CD4-positive, alpha-beta memory T cell (primary cell): ENCODE results near the gene APOH. TPM values are rescaled to one million over a fixed set of nuclear protein-coding genes. Genes with fewer than 3 reads are reported as not detected.

Experiments
- CTCF ChIA-PET: fragments of 350-600 bp; sonication (Branson Sonifier 250); formaldehyde crosslinking; loops from one replicate; lab custom pipeline; 2021; ENCODE audit warnings: inconsistent platforms; ENCODE audit not compliant: partially characterized antibody; lab: Charles Lee
- POLR2A ChIA-PET: fragments of 350-600 bp; sonication (Branson Sonifier 250); formaldehyde crosslinking; loops from one replicate; lab custom pipeline; 2021; ENCODE audit not compliant: partially characterized antibody; lab: Charles Lee
- DNase-seq, 5 donors: peaks; one replicate each; pipeline versions ENCODE4 v3.0.0 to v3.0.0-alpha.2; 2020 to 2022; ENCODE audit warnings: mixed read lengths in 1 of 5
- H3K27ac ChIP-seq: one replicate; pipeline ENCODE4 v1.7.0; 2013; ENCODE audit warnings: low read depth, low read length
- H3K27me3 ChIP-seq: 2 replicates; pipeline ENCODE4 v1.7.0; 2013; ENCODE audit warnings: mild to moderate bottlenecking, low read length, moderate library complexity; ENCODE audit not compliant: insufficient read depth
- H3K36me3 ChIP-seq: 2 replicates; pipeline ENCODE4 v1.7.0; 2013; ENCODE audit warnings: mild to moderate bottlenecking, low read length, moderate library complexity; ENCODE audit not compliant: insufficient read depth
- H3K4me1 ChIP-seq: 2 replicates; pipeline ENCODE4 v1.7.0; 2013; ENCODE audit warnings: mild to moderate bottlenecking, low read length, moderate library complexity; ENCODE audit not compliant: insufficient read depth
- H3K4me3 ChIP-seq, 2 donors: one replicate each; pipeline ENCODE4 v1.7.0; 2013; ENCODE audit warnings: low read length in 2 of 2, mild to moderate bottlenecking in 1 of 2
- H3K9me3 ChIP-seq, 2 donors: one replicate each; pipeline ENCODE4 v1.7.0; 2013; ENCODE audit warnings: low read length in 2 of 2, control low read depth in 1 of 2; ENCODE audit not compliant: control insufficient read depth in 1 of 2
- H3K27ac Mint-ChIP-seq, 7 donors: one replicate each; pipeline ENCODE4 v1.8.0; 2020 to 2021; ENCODE audit warnings: mixed read lengths in 7 of 7, mild to moderate bottlenecking in 6 of 7, inconsistent platforms in 3 of 7, moderate library complexity in 3 of 7
- H3K27me3 Mint-ChIP-seq, 2 donors: one replicate each; pipeline ENCODE4 v1.8.0; 2020 to 2021; ENCODE audit warnings: mixed read lengths in 2 of 2
- H3K36me3 Mint-ChIP-seq, 2 donors: one replicate each; pipeline ENCODE4 v1.8.0; 2020 to 2021; ENCODE audit warnings: mixed read lengths in 2 of 2, inconsistent platforms in 1 of 2, mild to moderate bottlenecking in 1 of 2
- H3K4me1 Mint-ChIP-seq, 4 donors: one replicate each; pipeline ENCODE4 v1.8.0; 2020 to 2021; ENCODE audit warnings: mixed read lengths in 4 of 4, mild to moderate bottlenecking in 1 of 4
- H3K4me3 Mint-ChIP-seq, 8 donors: one replicate each; pipeline ENCODE4 v1.8.0; 2020 to 2021; ENCODE audit warnings: mixed read lengths in 8 of 8, mild to moderate bottlenecking in 7 of 8, moderate library complexity in 6 of 8, inconsistent platforms in 3 of 8
- H3K9me3 Mint-ChIP-seq, 8 donors: one replicate each; pipeline ENCODE4 v1.8.0; 2020 to 2021; ENCODE audit warnings: mixed read lengths in 8 of 8, mild to moderate bottlenecking in 5 of 8, inconsistent platforms in 3 of 8, moderate library complexity in 1 of 8
- intact Hi-C: fragments of 100-400 bp; cut with micrococcal nuclease; formaldehyde crosslinking; loops from one replicate; pipeline ENCODE4 v1.15.1; 2023
- polyA plus RNA-seq, 2 donors: library from polyadenylated mRNA; unstranded; fragments of 300-500 nt; fragmentation: Illumina TruSeq; gene quantifications; one replicate each; pipeline ENCODE4 v1.2.3, GENCODE V29; 2021
- total RNA-seq, 2 experiments: library from RNA; stranded (reverse); gene quantifications; one replicate each; pipeline ENCODE4 v1.2.3, GENCODE V29; 2021

Gene APOH
- total and polyA plus RNA-seq, 4 experiments from 2014 or later: 0.44 TPM; not detected in 3

GRCh38 chr17:66198242-66198641 lies 31.0 kb downstream of the APOH start:
- Histone ChIP-seq H3K27ac (no peak overlapping the region), H3K36me3 (no peaks in the 10 kb centered on the region), H3K27me3 (no peaks in the 10 kb centered on the region), H3K4me1 (peaks cover 23% of the 10 kb centered on the region), H3K4me3 (no peak overlapping the region), H3K9me3 (no peaks in the 10 kb centered on the region)
- Mint-ChIP-seq H3K4me1 (peaks cover 15 to 22% (median 19%) of the 10 kb centered on the region in 4 donors), H3K9me3 (no peaks in the 10 kb centered on the region), H3K27me3 (no peaks in the 10 kb centered on the region), H3K4me3 (no peak overlapping the region), H3K36me3 (no peaks in the 10 kb centered on the region), H3K27ac (peak overlapping the region in 2 of 7 donors; percentile 7 to 24)
- CTCF ChIA-PET: interaction anchor here (1.1 to 1.5 kb wide), 4 partner anchors 48 to 517 kb away, joined by 3 to 6 read pairs (median 4); no protein-coding TSS in a partner anchor
- intact Hi-C loops: no loop called here
- no peak for DNase-seq
- POLR2A ChIA-PET: no interaction called here

- Mint-ChIP-seq H3K27me3 (no peaks in the 10 kb centered on the region), H3K36me3 (no peaks in the 10 kb centered on the region), H3K9me3 (peaks cover 0 to 2% (median 0%) of the 10 kb centered on the region in 8 donors), H3K27ac (peak overlapping the region; percentile 90 to 97 (median 95)), H3K4me1 (peaks cover 12 to 18% (median 15%) of the 10 kb centered on the region in 4 donors), H3K4me3 (peak overlapping the region; percentile 83 to 90 (median 88))
- Histone ChIP-seq H3K4me3 (peak overlapping the region; percentile 17 to 47), H3K27me3 (no peaks in the 10 kb centered on the region), H3K27ac (peak overlapping the region; percentile 58), H3K36me3 (no peaks in the 10 kb centered on the region), H3K4me1 (peaks cover 20% of the 10 kb centered on the region), H3K9me3 (no peaks in the 10 kb centered on the region)
- DNase-seq: no peak
- CTCF ChIA-PET: interaction anchor here (5.4 kb wide), 1 partner anchor 10 kb away, joined by 47 read pairs; no protein-coding TSS in a partner anchor
- POLR2A ChIA-PET: interaction anchor here (2.4 kb wide), 1 partner anchor 54 kb away, joined by 7 read pairs; no protein-coding TSS in a partner anchor
- intact Hi-C loops: no loop called here
These were observed 36.9 kb downstream of the APOH start for GRCh38 chr17:66192378-66192687.

- Histone ChIP-seq H3K36me3 (no peaks in the 10 kb centered on the region), H3K4me3 (peak within 1 kb of the TSS; percentile 29 to 47), H3K27me3 (no peaks in the 10 kb centered on the region), H3K4me1 (peaks cover 20% of the 10 kb centered on the region), H3K27ac (peak within 1 kb of the TSS; percentile 58), H3K9me3 (no peaks in the 10 kb centered on the region)
- peak; percentile 85 to 89 (median 86) for DNase-seq
- Mint-ChIP-seq H3K4me3 (peak within 1 kb of the TSS; percentile 83 to 91 (median 89)), H3K4me1 (peaks cover 12 to 18% (median 15%) of the 10 kb centered on the region in 4 donors), H3K36me3 (no peaks in the 10 kb centered on the region), H3K27ac (peak within 1 kb of the TSS; percentile 90 to 97 (median 95)), H3K9me3 (peaks cover 0 to 2% (median 0%) of the 10 kb centered on the region in 8 donors), H3K27me3 (no peaks in the 10 kb centered on the region)
- POLR2A ChIA-PET: interaction anchor here (1.0 to 2.4 kb wide), 2 partner anchors 10 to 54 kb away, joined by 4 to 7 read pairs; no protein-coding TSS in a partner anchor
- CTCF ChIA-PET: interaction anchor here (5.4 kb wide), 1 partner anchor 10 kb away, joined by 47 read pairs; no protein-coding TSS in a partner anchor
- intact Hi-C loops: no loop called here
These were observed 37.4 kb downstream of the APOH start, which contains the start of gene CEP112 for GRCh38 chr17:66191593-66192377. TSS of gene CEP112 (minus strand) at chr17:66192133.

- DNase-seq: no peak
- Mint-ChIP-seq H3K27ac (peak overlapping the region; percentile 83 to 94 (median 92)), H3K9me3 (peaks cover 0 to 2% (median 0%) of the 10 kb centered on the region in 8 donors), H3K27me3 (no peaks in the 10 kb centered on the region), H3K36me3 (no peaks in the 10 kb centered on the region), H3K4me1 (peaks cover 12 to 18% (median 15%) of the 10 kb centered on the region in 4 donors), H3K4me3 (peak overlapping the region; percentile 83 to 91 (median 88))
- intact Hi-C loops: no loop called here
- ChIA-PET POLR2A (interaction anchor here (1.0 to 2.4 kb wide), 2 partner anchors 11 to 55 kb away, joined by 4 to 7 read pairs; no protein-coding TSS in a partner anchor), CTCF (interaction anchor here (5.4 kb wide), 1 partner anchor 11 kb away, joined by 47 read pairs; no protein-coding TSS in a partner anchor)
- Histone ChIP-seq H3K27ac (peak overlapping the region; percentile 58), H3K9me3 (no peaks in the 10 kb centered on the region), H3K36me3 (no peaks in the 10 kb centered on the region), H3K27me3 (no peaks in the 10 kb centered on the region), H3K4me3 (peak overlapping the region; percentile 29 to 47), H3K4me1 (peaks cover 20% of the 10 kb centered on the region)
These were observed 38.2 kb downstream of the APOH start for GRCh38 chr17:66190738-66191592.

- DNase-seq: no peak
- H3K27ac Mint-ChIP-seq: no peak overlapping the region
- intact Hi-C loops: no loop called here
- no peak overlapping the region for H3K4me3 ChIP-seq
- H3K4me1 Mint-ChIP-seq: peaks cover 12 to 17% (median 14%) of the 10 kb centered on the region in 4 donors
- no peaks in the 10 kb centered on the region for H3K36me3 ChIP-seq
- no peaks in the 10 kb centered on the region for H3K9me3 ChIP-seq
- POLR2A ChIA-PET: interaction anchor here (0.7 kb wide), 1 partner anchor 1222 kb away, joined by 3 read pairs; no protein-coding TSS in a partner anchor
- H3K4me1 ChIP-seq: peaks cover 18% of the 10 kb centered on the region
- peaks cover 0 to 2% (median 0%) of the 10 kb centered on the region in 8 donors for H3K9me3 Mint-ChIP-seq
- no peaks in the 10 kb centered on the region for H3K27me3 Mint-ChIP-seq
- peaks cover 0 to 4% of the 10 kb centered on the region in 2 donors for H3K36me3 Mint-ChIP-seq
- CTCF ChIA-PET: interaction anchor here (5.4 kb wide), 1 partner anchor 14 kb away, joined by 47 read pairs; no protein-coding TSS in a partner anchor
- no peaks in the 10 kb centered on the region for H3K27me3 ChIP-seq
- H3K4me3 Mint-ChIP-seq: no peak overlapping the region
- H3K27ac ChIP-seq: no peak overlapping the region
These were observed 41.5 kb downstream of the APOH start for GRCh38 chr17:66187718-66188117.

- Mint-ChIP-seq H3K9me3 (peaks cover 0 to 2% (median 0%) of the 10 kb centered on the region in 8 donors), H3K27me3 (no peaks in the 10 kb centered on the region), H3K36me3 (peaks cover 2 to 8% of the 10 kb centered on the region in 2 donors), H3K4me1 (peaks cover under 1 to 4% (median 2%) of the 10 kb centered on the region in 4 donors), H3K27ac (no peak overlapping the region), H3K4me3 (no peak overlapping the region)
- DNase-seq: no peak
- CTCF ChIA-PET: interaction anchor here (1.0 kb wide), 1 partner anchor 16 kb away, joined by 4 read pairs; no protein-coding TSS in a partner anchor
- intact Hi-C loops: no loop called here
- no peaks in the 10 kb centered on the region for H3K27me3 ChIP-seq
- H3K27ac ChIP-seq: no peak overlapping the region
- peaks cover 6% of the 10 kb centered on the region for H3K4me1 ChIP-seq
- H3K9me3 ChIP-seq: no peaks in the 10 kb centered on the region
- no peak overlapping the region for H3K4me3 ChIP-seq
- POLR2A ChIA-PET: no interaction called here
- H3K36me3 ChIP-seq: no peaks in the 10 kb centered on the region
These were observed 43.4 kb downstream of the APOH start for GRCh38 chr17:66185862-66186261.
